Stimulated activated CD4-positive, alpha-beta T cell treated with anti-CD3 and anti-CD28 coated beads, TNF-alpha, amount 100 ng/mL, for 1 hour (primary cell): ENCODE measurements around the gene LPIN1.
"Not testable (repeated sequence)": the region's sequence is repeated elsewhere in the genome, so short reads cannot be mapped to it uniquely, and the experiment has no call there.

ENCODE experiments used
- DNase-seq, 3 donors: peaks; one replicate each; pipeline ENCODE4 v3.0.0-alpha.2; 2020; ENCODE audit warnings: low read depth in 3 of 3, low spot score in 1 of 3

LPIN1 gene

DNA sequence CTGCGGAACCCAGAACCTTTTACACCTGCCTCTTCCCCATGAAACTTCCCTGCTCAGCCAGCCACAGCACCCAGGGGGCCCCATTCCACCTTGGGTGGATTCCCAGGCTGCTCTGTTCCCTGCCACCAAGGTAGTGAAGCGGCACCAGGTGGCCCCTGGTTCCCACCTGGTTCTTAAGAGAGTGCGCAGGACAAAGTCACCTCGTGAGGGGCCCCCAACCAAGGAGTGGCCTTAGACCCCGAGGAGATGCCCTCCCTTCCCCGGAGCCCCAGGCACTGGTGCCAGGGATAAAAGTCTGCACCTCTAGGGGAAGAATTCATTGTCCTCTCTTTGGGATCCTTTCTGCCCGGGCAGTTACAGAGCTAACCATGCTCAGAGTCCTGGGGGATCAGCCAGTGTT is 3.1 kb upstream of the LPIN1 start:
- DNase-seq: no peak

- DNase-seq: peak in 1 of 3 donors; percentile 52
Measured at GRCh38 chr2:11743846-11744553, 2.4 kb upstream of the LPIN1 start.

- DNase-seq: no peak
Measured at GRCh38 chr2:11744631-11745394, 1.6 kb upstream of the LPIN1 start.

DNA sequence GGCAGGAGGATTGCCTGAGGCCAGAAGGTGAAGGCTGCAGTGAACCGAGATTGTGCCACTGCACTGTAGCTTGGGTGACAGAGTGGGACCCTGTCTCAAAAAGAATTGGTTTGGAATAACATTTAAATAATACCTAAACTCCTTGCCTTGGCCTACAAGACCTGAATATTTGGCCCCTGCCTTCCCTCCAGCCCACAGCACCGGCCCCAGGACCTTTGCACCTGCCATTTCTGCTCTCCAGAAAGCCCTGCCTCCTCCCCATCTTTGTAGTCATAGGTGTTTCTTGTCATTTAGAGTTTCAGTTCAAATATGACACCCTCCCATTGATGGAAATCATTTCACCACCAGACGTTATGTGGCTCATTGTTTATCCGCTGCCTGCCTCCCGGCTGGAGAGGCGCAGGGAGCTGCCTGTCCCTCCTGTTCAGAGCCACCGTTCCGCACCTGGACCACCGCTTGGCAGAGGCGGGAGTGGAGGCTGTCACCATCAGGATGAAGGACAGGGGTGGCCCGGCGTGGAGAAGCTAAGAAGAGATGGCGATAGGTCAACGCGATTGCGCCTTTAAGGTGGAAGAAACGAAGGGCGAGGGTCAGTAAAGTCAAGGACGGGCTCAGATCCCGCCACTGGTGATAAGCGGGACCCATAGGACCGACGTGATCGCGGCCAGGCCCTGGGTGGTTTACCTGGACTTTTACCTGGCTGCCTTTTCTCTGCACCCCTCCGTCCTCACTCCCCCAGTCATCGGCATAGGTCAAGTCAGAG is 638 bp upstream of the LPIN1 start:
- no peak for DNase-seq

DNA sequence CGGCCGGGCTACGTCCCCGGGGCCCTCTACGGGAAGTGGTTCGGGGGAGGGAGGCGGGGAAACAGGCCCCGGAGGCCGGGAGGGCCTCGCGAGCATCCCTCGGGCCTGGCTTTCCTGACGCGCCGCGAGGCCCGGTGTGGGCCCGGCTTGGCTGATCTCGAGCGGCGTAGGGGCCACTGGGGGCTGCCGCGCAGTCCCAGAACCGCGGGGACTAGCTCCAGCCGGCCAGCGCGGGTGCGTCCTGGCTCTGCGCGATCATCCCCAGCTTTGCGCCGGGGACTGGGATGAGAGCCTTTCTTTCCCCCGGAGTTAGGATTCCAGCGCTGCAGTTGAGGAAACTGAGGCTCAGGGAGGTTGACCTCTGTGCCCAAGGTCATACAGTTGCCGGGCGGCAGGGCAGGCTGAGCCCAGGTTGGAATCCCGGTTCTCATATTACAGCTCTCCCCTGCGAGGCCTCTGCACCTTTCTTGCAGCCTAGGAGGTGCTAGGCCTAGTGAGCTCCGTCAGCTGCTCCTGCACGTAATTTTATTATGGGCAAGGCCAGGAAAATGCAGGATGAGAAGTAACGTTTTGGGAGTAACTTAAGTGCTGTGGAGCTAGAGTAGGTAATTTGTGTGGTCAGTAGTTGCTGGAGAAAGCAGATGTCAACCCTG is 501 bp downstream of the LPIN1 start:
- no peak for DNase-seq

DNA sequence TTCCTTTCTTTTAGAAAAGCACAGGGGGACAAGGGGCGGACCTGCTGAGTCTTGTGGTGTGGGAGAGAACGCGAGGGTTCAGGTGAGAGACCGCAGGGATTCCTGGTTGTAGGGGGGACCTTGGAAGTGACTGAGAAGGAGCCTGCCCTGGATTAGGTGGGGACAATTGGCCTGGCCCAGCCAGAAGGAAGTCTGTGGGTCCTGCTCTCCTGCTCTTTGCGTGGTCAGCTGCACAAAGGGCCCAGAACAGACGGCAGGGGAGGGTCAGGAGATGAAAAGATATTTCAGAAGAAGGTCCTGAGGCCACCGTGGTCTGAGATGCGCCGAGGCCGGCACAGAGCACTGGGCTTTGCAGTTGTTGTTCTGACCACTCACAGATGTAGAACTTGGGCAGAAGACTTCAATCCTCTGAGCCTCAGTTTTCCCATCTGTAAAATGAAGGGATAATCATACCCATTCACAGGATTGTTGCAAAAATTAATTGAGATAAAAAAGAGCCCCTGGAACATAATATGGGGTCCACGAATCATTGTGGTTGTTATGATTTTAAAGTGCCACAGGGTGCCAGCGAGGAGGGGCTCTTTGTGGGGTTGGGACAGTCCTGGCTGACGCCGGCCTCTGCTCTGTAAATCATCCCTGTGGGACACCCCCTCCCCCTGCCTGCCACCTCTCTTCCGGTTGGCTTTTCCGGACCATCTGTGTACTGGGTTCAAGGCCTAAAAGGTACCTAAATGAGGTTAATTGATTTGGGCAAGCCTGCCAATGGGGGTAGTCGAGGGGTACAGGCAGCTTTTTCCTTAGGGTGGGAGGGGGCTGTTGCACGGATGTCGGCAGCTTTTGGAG is 1.8 kb downstream of the LPIN1 start:
- DNase-seq: no peak

DNA sequence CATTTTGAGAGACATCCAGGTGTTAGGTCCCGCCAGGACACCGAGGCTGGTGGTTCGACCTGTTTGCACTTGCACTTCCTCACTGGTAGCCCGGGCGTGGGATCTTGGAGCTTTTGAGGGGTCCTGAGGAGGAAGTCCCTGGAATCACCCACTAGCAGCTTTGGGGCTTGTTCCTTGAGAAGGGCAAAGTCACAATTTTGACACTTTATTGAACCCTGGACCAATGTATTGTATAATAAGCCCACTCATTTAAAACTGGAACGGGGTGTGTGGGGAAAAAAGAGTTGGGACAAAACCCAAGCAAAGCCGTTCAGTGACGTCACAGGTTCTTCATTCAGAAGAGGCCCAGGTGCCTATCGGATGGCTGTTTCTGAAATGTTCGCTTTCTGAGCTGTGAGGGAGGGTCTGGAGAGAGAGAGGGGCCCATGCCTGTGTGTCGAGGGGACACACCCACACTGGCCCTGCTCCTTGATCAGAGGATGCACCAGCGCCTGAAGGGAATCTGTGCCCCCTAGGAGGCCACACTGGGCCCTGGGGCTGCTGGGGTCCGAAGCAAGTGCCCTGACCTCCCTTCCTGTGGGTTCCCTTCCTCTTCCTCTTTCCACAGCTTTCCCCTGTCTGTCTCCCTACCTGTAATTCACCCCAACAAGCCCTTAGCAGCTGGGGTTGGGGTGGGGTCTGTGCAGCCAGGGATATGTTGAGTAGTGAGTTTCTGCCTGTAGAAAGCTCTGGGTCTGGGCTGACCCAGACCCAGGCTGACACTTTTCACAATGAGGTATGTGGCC is 2.6 kb downstream of the LPIN1 start:
- no peak for DNase-seq

DNA sequence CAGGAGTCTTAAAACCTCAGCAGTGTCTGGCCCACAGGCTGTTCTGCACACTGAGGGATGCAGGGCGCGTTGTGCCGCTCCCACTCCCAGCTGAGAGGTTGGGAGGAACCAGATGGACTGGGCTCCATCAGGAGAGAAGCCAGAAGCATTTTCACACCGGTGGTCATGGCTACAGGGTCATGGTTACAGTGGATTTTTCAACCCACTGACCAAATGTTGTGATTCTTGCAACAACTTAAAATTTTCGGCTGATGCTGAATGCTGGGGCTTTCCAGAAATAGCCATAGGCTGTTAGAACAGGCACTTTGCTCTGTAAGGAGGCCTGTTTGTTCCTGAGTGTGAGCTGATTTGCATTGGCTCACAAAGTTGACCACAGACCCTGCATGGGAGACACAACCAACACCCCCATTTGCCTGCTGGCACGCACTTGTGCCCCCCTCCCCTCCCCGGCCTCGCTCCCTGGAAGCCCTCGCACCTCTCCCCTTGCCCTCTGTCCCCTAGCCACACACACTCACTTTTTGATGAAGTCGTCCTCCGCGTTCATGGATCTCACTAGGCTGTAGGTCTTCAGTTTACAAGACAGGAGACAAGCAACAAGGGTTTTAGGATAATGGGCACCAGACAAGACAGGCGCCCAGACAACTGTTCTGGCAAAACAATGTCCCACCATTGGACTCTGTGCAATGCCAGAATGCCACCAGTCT is 3.4 kb downstream of the LPIN1 start:
- no peak for DNase-seq

DNA sequence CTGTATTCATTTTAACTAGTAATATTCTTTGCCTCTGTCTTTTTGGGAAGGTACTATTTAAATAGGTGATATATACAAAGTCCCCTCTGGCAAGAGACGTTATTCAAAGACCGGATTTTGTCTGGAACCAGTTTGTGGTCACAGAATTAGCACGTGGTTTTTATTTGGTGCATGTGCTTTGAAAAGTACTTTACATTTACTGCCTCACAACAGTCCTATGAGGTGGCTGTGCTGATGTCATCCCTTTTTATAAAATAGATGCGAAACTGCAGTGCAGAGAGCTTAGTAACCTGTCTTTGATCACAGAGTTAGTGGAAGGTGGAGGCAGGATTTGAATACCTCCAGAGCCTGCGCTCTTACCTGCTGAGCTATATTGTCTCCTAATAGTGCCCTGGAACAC is 4.0 kb downstream of the LPIN1 start:
- DNase-seq: no peak

- no peak for DNase-seq
Measured at GRCh38 chr2:11750917-11751316, 4.5 kb downstream of the LPIN1 start.

DNA sequence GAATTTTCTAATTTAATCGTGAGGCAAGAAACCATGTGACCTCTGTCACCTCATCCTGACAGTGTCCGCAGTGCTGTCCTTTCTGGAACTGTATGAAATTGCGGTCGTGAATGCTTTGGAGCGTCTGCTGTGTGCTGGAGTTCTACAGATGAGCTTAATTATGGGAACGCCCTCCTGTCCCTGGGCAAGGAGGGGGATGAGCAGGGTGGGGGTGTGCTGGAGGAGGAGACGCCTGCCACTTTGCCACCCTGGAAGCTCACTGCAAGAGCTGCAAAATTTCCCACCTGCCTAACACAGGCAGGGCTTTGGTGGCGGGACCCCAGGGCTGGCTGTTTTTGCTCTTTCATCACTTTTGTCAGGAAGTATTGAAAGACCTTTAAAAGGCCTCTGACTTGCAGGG is 6.5 kb downstream of the LPIN1 start:
- no peak for DNase-seq

GRCh38 chr2:11753452-11753885 is 7.0 kb downstream of the LPIN1 start:
- no peak for DNase-seq

DNA sequence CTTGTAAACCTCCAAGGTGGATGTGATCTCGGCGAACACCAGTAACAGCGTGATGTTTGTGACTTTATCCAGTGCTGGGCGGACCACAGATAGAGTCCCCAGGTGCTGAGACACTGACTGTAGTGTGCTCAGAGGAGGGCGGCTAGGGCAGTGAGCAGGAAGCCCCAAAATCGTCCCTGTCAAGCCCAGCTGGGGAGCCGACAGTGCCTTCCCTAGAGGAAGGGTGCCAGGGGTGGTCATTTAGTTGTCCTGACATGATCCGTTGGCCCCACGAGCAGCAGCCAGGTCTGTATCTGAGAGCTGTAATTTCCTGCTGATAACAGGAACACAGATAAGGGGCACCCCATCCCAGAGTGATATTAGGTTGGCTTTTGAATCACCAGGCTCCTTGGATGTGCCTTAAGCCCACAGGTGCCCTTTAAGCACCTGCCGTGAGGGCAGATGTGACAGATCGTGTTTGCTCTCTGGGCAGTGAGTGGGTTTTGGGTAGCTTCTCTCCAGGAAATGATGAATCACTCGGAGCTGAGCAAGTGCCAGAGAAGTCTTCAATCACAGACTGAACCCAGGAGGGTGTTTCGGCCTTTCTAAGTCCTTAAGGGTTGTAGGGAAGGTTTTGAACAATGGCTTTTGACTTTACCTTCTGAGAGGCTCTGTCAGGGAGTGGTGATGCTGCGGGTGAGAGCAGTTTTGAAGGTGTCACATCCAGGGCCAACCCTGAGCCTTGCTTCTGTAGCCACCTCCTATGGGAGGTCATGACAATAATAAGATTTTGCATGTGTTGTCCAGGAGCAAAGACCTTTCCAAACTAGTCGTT is 7.7 kb downstream of the LPIN1 start:
- DNase-seq: peak; percentile 42 to 54 (median 50)

GRCh38 chr2:11754700-11755015 is 8.2 kb downstream of the LPIN1 start:
- no peak for DNase-seq

DNA sequence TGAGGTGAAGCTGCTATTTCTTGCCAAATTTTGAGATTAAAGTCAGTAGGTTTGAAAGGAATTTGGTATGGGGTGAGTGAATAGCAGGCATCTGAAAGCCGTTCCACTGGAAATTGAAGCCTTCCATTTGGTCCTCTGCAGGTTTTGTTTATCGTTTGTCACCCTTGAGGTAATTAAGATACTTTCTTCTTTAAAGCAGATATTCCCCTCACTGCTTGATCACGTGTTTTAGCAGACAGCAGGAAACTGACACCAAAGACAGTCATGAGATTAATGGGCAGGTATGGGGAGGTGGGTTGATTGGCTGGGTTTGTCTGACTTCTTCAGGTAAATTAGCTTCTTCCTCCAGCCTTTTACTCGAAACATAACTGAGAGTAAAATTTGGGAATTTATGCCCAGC is 10.7 kb downstream of the LPIN1 start:
- DNase-seq: no peak

DNA sequence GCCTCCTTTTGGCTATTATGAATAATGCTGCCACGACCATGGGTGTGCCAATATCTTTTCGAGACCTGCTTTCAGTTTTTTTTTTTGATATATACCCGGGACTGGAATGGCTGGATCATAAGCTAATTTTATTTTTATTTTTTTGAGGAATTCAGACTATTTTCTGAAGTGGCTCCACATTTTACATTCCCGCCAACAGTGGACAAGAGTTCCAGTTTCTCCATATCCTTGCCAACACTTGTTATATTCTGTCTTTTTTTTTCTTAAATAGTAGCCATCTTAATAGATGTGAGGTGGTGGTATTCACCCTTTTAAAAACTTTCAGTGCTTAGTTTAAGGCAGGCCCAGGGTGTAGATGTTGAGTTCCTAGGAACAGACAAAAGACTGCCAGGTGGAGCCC is 11.8 kb downstream of the LPIN1 start:
- no peak for DNase-seq

DNA sequence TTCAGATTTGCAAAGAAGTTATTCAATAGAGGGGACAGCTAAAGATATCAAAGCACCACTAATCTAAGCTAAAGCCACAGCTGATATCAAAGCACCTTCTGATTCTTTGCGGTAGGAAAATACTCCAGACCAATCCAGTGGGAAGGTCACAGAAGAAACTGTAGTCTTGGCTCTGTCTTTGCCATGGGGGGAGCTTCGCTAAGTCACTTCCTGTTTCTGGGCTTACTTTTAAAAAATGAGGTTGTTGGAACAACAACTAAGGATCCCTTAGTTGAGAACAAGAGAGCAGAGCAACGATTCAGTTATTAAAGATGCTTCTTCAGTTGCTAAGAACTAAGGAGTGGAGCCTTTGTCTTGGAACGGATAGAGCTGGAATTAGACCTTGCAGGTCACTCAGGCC is 12.2 kb downstream of the LPIN1 start:
- no peak for DNase-seq

DNA sequence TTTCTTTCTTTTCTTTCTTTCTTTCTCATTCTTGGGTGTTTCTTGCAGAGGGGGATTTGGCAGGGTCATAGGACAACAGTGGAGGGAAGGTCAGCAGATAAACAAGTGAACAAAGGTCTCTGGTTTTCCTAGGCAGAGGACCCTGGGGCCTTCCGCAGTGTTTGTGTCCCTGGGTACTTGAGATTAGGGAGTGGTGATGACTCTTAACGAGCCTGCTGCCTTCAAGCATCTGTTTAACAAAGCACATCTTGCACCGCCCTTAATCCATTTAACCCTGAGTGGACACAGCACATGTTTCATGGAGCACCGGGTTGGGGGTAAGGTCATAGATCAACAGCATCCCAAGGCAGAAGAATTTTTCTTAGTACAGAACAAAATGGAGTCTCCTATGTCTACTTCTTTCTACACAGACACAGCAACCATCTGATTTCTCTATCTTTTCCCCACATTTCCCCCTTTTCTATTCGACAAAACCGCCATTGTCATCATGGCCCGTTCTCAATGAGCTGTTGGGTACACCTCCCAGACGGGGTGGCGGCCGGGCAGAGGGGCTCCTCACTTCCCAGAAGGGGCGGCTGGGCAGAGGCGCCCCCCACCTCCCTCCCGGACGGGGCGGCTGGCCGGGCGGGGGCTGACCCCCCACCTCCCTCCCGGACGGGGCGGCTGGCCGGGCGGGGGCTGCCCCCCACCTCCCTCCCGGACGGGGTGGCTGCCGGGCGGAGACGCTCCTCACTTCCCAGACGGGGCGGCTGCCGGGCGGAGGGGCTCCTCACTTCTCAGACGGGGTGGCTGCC is 12.9 kb downstream of the LPIN1 start:
- not testable (repeated sequence) for DNase-seq
